HepG2 (cell line): ENCODE data around the gene CLHC1. TPM values are rescaled to one million over a fixed set of nuclear protein-coding genes. Genes with fewer than 3 reads are reported as not detected.

Experiments used
- ATAC-seq: fragments of 200-7000 bp; cut with Tn5 transposase; 3 replicates; pipeline ENCODE4 v1.9.1; 2020; ENCODE audit warnings: mild to moderate bottlenecking, moderate library complexity
- BruUV-seq: library from RNA; stranded (reverse); fragments of 400-500 nt; replicated peaks from 2 replicates; lab custom pipeline; 2021; lab: Mats Ljungman, UMichigan
- CTCF ChIA-PET: fragments of 300-600 bp; formaldehyde crosslinking; extraction: SDS; loops from one replicate; lab custom pipeline; 2021; ENCODE audit warnings: low total read pairs, inconsistent platforms, low intra/inter-chr PET ratio; lab: Yijun Ruan, JAX
- POLR2A ChIA-PET: fragments of 350-600 bp; sonication (Branson Sonifier 250); formaldehyde crosslinking; loops from one replicate; lab custom pipeline; 2020; ENCODE audit warnings: antibody characterized with exemption, inconsistent platforms; lab: Yijun Ruan, JAX
- DNase-seq: peaks from one replicate; pipeline ENCODE4 v3.0.0-alpha.2; 2015; ENCODE audit warnings: low spot score
- FAIRE-seq: peaks from 3 replicates; lab custom pipeline; 2011; peaks lifted over from hg19 to GRCh38; lab: Jason Lieb, UNC
- H2AFZ ChIP-seq: one replicate; pipeline ENCODE4 v1.6.1; 2011; ENCODE audit warnings: low read length, inconsistent platforms
- H3K27ac ChIP-seq: fragments of 300-600 bp; 3 replicates; pipeline ENCODE4 v1.8.0; 2011; ENCODE audit warnings: mixed run types, mild to moderate bottlenecking, mixed read lengths, low read length, inconsistent platforms; ENCODE audit not compliant: insufficient read depth; ENCODE audit errors: extremely low read length
- H3K27me3 ChIP-seq, 2 experiments: fragments of 200-600 bp in 1 of 2; 2 replicates in 1 of 2; 3 replicates in 1 of 2; pipeline versions ENCODE4 v1.6.0 to v1.8.0; 2011; ENCODE audit warnings: low read length in 2 of 2, mild to moderate bottlenecking in 2 of 2, moderate library complexity in 2 of 2, inconsistent platforms in 1 of 2; ENCODE audit not compliant: insufficient read depth in 2 of 2, control insufficient read depth in 1 of 2
- H3K36me3 ChIP-seq, 2 experiments: fragments of 200-600 bp in 1 of 2; replicated peaks in 1 of 2; 2 replicates in 1 of 2; 3 replicates in 1 of 2; pipeline versions ENCODE4 v1.5.1 to v1.8.0; 2011; ENCODE audit warnings: low read length in 2 of 2, inconsistent platforms in 1 of 2; ENCODE audit not compliant: insufficient read depth in 2 of 2, control insufficient read depth in 1 of 2
- H3K4me1 ChIP-seq: 2 replicates; pipeline ENCODE4 v1.5.1; 2012; ENCODE audit warnings: low read length, inconsistent platforms; ENCODE audit not compliant: insufficient read depth
- H3K4me2 ChIP-seq: 2 replicates; pipeline ENCODE4 v1.6.0; 2011; ENCODE audit warnings: low read depth, low read length, inconsistent platforms
- H3K4me3 ChIP-seq, 3 experiments: fragments of 200-600 bp in 1 of 3; sonication (generic), shearing (Covaris generic) in 1 of 3; replicated peaks in 1 of 3; 2 replicates each; pipeline ENCODE4 v1.5.1; 2011 to 2016; ENCODE audit warnings: low read length in 3 of 3, inconsistent platforms in 2 of 3, low read depth in 2 of 3, mild to moderate bottlenecking in 2 of 3, control low read depth in 1 of 3, mixed read lengths in 1 of 3; ENCODE audit not compliant: insufficient read depth in 1 of 3
- H3K79me2 ChIP-seq: one replicate; pipeline ENCODE4 v1.6.1; 2011; ENCODE audit warnings: low read length, inconsistent platforms; ENCODE audit not compliant: insufficient read depth
- H3K9ac ChIP-seq: 2 replicates; pipeline ENCODE4 v1.6.0; 2011; ENCODE audit warnings: mild to moderate bottlenecking, low read depth, low read length, inconsistent platforms; ENCODE audit not compliant: insufficient read depth
- H3K9me3 ChIP-seq: 2 replicates; pipeline ENCODE4 v1.5.1; 2012; ENCODE audit warnings: mild to moderate bottlenecking, low read length
- H4K20me1 ChIP-seq: 2 replicates; pipeline ENCODE4 v1.6.0; 2011; ENCODE audit warnings: inconsistent platforms, mild to moderate bottlenecking, low read length, moderate library complexity; ENCODE audit not compliant: insufficient read depth
- NFIB ChIP-seq: sonication (generic); formaldehyde crosslinking; IDR thresholded peaks from 2 replicates; pipeline ENCODE4 v1.9.0; 2021; ENCODE audit warnings: missing genetic modification reagents, mild to moderate bottlenecking, borderline replicate concordance
- RAD21 ChIP-seq: fragments of 450-650 bp; formaldehyde crosslinking; IDR thresholded peaks from 2 replicates; pipeline ENCODE4 v1.5.0; 2020; ENCODE audit warnings: mild to moderate bottlenecking
- RFXAP ChIP-seq: sonication (generic); formaldehyde crosslinking; IDR thresholded peaks from 2 replicates; pipeline ENCODE4 v1.4.0; 2020; ENCODE audit warnings: missing genetic modification reagents, borderline replicate concordance
- TAF1 ChIP-seq: sonication (generic); formaldehyde crosslinking; IDR thresholded peaks from 2 replicates; pipeline ENCODE4 v1.4.0; 2020; ENCODE audit warnings: missing genetic modification reagents
- ZBTB33 ChIP-seq: sonication (generic); formaldehyde crosslinking; IDR thresholded peaks from 2 replicates; pipeline ENCODE4 v1.4.0; 2020; ENCODE audit warnings: missing genetic modification reagents
- ZNF333 ChIP-seq: sonication (generic); formaldehyde crosslinking; IDR thresholded peaks from 2 replicates; pipeline ENCODE4 v1.4.0; 2020; ENCODE audit warnings: mild to moderate bottlenecking, missing genetic modification reagents, borderline replicate concordance
- ZNF576 ChIP-seq: sonication (generic); formaldehyde crosslinking; IDR thresholded peaks from 2 replicates; pipeline ENCODE4 v1.4.0; 2020; ENCODE audit warnings: mild to moderate bottlenecking, missing genetic modification reagents
- ZNF713 ChIP-seq: sonication (generic); formaldehyde crosslinking; IDR thresholded peaks from 2 replicates; pipeline ENCODE4 v1.4.0; 2020; ENCODE audit warnings: mild to moderate bottlenecking, missing genetic modification reagents
- ZNF780A ChIP-seq: sonication (generic); formaldehyde crosslinking; IDR thresholded peaks from 2 replicates; pipeline ENCODE4 v1.8.0; 2022; ENCODE audit warnings: mild to moderate bottlenecking, missing genetic modification reagents, moderate library complexity
- ZNF879 ChIP-seq: sonication (generic); formaldehyde crosslinking; IDR thresholded peaks from 2 replicates; pipeline ENCODE4 v1.8.1; 2023; ENCODE audit warnings: missing genetic modification reagents
- WGBS: methylation state at CpG from one replicate; pipeline ENCODE4 v1.1.6; 2017; ENCODE audit warnings: low lambda C conversion rate; 5-methylcytosine and 5-hydroxymethylcytosine counted together
- in situ Hi-C: cut with HindIII; loops from 2 replicates; pipeline ENCODE4 v1.10.0; 2017; ENCODE audit warnings: low pct_unique_long_range_greater_than_20kb; ENCODE audit not compliant: extremely low pct_ligation_motif_present
- intact Hi-C: fragments of 100-400 bp; cut with micrococcal nuclease; formaldehyde crosslinking; loops from one replicate; pipeline ENCODE4 v1.10.0; 2022; ENCODE audit not compliant: unreplicated experiment
- polyA plus RNA-seq, 8 experiments: library from polyadenylated mRNA; depleted of rRNA in 3 of 8; stranded (reverse) in 7 of 8; unstranded in 1 of 8; fragments of >200 nt; fragmentation: Illumina TruSeq in 4 of 8; extraction: Trizol in 4 of 8; gene quantifications; 2 replicates each; pipeline versions ENCODE4 v1.2.1 to v1.2.3, GENCODE V29; 2011 to 2016; ENCODE audit warnings: low read depth in 4 of 8, missing spikeins in 1 of 8, mixed read lengths in 1 of 8; ENCODE audit not compliant: insufficient read depth in 1 of 8
- total RNA-seq, 5 experiments: library from RNA; depleted of rRNA; stranded (reverse); fragments of >200 nt; fragmentation: Illumina TruSeq; extraction: Trizol; gene quantifications; 2 replicates each; pipeline ENCODE4 v1.2.3, GENCODE V29; 2016; ENCODE audit warnings: low read depth in 1 of 5
- TF ChIP-seq, protein P1 (sequence below): sonication (generic); formaldehyde crosslinking; IDR thresholded peaks from 2 replicates; pipeline ENCODE4 v1.4.0; 2020; ENCODE audit warnings: missing genetic modification reagents

CLHC1 gene
- total and polyA plus RNA-seq, 2 of the 13 experiments (the other 11 are each of a cell fraction or from before 2014, with no cell fraction given): 9.8 to 12.6 TPM

GRCh38 chr2:55154525-55155030, 77.5 kb downstream of the CLHC1 start:
- no TSS peak for BruUV-seq
- no peaks in the 10 kb centered on the region for H3K79me2 ChIP-seq
- ChIA-PET CTCF (no interaction called here), POLR2A (no interaction called here)
- H3K9ac ChIP-seq: no peak overlapping the region
- no peak overlapping the region for H3K4me3 ChIP-seq
- in situ Hi-C loops (no loop called here), intact Hi-C loops (no loop called here)
- 8% methylated on average over 3 of the region's 3 CpGs for WGBS
- no peak for FAIRE-seq
- H2AFZ ChIP-seq: no peak overlapping the region
- no peaks in the 10 kb centered on the region for H3K9me3 ChIP-seq
- DNase-seq: no peak
- H3K27me3 ChIP-seq: peaks cover 2 to 54% of the 10 kb centered on the region in 2 experiments; a peak in 3 of 5 replicates
- H3K36me3 ChIP-seq: no peaks in the 10 kb centered on the region
- no peak for ATAC-seq
- H4K20me1 ChIP-seq: no peaks in the 10 kb centered on the region
- TF ChIP-seq ZBTB33: no peak
- no peak for TF ChIP-seq NFIB
- no peak for TF ChIP-seq RFXAP (CRISPR knock-in tag)
- TF ChIP-seq ZNF879 (CRISPR knock-in tag): no peak
- TF ChIP-seq ZNF333 (CRISPR knock-in tag): no peak
- no peak for TF ChIP-seq ZNF780A (CRISPR knock-in tag)
- TF ChIP-seq, protein P1, sequence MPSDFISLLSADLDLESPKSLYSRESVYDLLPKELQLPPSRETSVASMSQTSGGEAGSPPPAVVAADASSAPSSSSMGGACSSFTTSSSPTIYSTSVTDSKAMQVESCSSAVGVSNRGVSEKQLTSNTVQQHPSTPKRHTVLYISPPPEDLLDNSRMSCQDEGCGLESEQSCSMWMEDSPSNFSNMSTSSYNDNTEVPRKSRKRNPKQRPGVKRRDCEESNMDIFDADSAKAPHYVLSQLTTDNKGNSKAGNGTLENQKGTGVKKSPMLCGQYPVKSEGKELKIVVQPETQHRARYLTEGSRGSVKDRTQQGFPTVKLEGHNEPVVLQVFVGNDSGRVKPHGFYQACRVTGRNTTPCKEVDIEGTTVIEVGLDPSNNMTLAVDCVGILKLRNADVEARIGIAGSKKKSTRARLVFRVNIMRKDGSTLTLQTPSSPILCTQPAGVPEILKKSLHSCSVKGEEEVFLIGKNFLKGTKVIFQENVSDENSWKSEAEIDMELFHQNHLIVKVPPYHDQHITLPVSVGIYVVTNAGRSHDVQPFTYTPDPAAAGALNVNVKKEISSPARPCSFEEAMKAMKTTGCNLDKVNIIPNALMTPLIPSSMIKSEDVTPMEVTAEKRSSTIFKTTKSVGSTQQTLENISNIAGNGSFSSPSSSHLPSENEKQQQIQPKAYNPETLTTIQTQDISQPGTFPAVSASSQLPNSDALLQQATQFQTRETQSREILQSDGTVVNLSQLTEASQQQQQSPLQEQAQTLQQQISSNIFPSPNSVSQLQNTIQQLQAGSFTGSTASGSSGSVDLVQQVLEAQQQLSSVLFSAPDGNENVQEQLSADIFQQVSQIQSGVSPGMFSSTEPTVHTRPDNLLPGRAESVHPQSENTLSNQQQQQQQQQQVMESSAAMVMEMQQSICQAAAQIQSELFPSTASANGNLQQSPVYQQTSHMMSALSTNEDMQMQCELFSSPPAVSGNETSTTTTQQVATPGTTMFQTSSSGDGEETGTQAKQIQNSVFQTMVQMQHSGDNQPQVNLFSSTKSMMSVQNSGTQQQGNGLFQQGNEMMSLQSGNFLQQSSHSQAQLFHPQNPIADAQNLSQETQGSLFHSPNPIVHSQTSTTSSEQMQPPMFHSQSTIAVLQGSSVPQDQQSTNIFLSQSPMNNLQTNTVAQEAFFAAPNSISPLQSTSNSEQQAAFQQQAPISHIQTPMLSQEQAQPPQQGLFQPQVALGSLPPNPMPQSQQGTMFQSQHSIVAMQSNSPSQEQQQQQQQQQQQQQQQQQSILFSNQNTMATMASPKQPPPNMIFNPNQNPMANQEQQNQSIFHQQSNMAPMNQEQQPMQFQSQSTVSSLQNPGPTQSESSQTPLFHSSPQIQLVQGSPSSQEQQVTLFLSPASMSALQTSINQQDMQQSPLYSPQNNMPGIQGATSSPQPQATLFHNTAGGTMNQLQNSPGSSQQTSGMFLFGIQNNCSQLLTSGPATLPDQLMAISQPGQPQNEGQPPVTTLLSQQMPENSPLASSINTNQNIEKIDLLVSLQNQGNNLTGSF (CRISPR knock-in tag): no peak
- TF ChIP-seq ZNF576 (CRISPR knock-in tag): no peak
- no peak for TF ChIP-seq TAF1 (CRISPR knock-in tag)
- no peak for TF ChIP-seq ZNF713 (CRISPR knock-in tag)
- no peak for TF ChIP-seq RAD21 (CRISPR knock-in tag)
- no peak overlapping the region for H3K27ac ChIP-seq
- peaks cover 40% of the 10 kb centered on the region for H3K4me1 ChIP-seq
- H3K4me2 ChIP-seq: no peak overlapping the region
